GM12878 (cell line): ENCODE results near the gene AP5Z1.
"Not testable (repeated sequence)": the region's sequence is repeated elsewhere in the genome, so short reads cannot be mapped to it uniquely, and the experiment has no call there.

ENCODE experiments used
- CHD2 ChIP-seq: IDR thresholded peaks from 2 replicates; pipeline ENCODE4 v1.6.1; 2011; ENCODE audit warnings: low read depth, low read length, improper control_type of control experiment, borderline replicate concordance
- EP300 ChIP-seq, 2 experiments: fragments of 150-350 bp in 1 of 2; IDR thresholded peaks; 2 replicates each; pipeline ENCODE4 v1.6.1; 2011 to 2012; ENCODE audit warnings: low read depth in 2 of 2, low read length in 2 of 2, borderline replicate concordance in 1 of 2, improper control_type of control experiment in 1 of 2, inconsistent platforms in 1 of 2; ENCODE audit not compliant: control insufficient read depth in 1 of 2
- EZH2 ChIP-seq: IDR thresholded peaks from 2 replicates; pipeline ENCODE4 v1.6.1; 2012; ENCODE audit warnings: low read depth, mild to moderate bottlenecking, control low read depth, inconsistent platforms, low read length, borderline replicate concordance; ENCODE audit not compliant: control insufficient read depth
- RCOR1 ChIP-seq: conservative IDR thresholded peaks from 2 replicates; pipeline ENCODE4 v1.6.1; 2012; ENCODE audit warnings: low read depth, low read length, improper control_type of control experiment

DNA sequence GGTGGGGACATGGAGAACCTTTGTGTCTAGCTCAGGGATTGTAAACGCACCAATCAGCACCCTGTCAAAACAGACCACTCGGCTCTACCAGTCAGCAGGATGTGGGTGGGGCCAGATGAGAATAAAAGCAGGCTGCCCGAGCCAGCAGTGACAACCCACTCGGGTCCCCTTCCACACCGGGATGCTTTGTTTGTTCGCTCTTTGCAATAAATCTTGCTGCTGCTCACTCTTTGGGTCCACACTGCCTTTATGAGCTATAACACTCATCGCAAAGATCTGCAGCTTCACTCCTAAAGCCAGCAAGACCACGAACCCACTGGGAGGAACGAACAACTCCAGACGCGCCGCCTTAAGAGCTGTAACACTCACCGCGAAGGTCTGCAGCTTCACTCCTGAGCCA lies 18.7 kb downstream of the AP5Z1 start:
- TF ChIP-seq RCOR1; CHD2; EZH2; EP300 (IDR thresholded peaks at IDR 0.05; ENCODE audit: borderline replicate concordance in 1 of 2, control insufficient read depth in 1 of 2, low read depth in 2 of 2, low read length in 2 of 2): not testable (repeated sequence)
